Measurements from ENCODE around the gene RAB6B. TPM values are rescaled to one million over a fixed set of nuclear protein-coding genes. Genes with fewer than 3 reads are reported as not detected.

Gene RAB6B
- polyA plus RNA-seq, 1 donor from 2014 or later = 57.5 TPM

DNA sequence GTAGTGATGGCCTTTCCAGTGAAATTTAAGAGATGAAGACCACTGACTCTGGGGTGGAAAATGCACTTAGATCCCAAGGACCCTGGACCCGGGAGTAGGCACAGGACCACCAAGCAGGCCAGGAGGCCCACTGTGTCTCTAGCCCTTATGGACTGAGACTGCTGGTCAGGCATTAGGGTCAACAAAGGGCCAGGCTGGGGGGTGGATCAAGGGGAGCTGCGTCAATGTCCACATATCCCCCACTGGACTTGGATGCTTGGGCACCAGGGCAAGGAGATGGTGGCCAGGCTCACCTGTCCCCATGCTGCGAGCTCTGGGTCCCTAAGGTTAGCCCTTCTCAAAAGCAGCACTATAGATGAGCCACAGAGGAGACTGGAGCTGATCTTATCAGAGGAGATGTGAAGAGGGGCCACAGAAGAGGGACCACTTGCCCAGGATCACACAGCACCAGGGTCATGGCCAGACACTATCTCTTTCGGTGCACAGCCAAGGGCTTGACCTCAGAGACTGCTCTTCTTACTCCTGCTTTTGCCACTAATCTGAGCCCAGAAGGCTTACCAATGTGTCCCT lies 14.7 kb downstream of the RAB6B start (continued):
- TF ChIP-seq EZH2 (IDR thresholded peaks at IDR 0.05; ENCODE audit: borderline replicate concordance, insufficient read depth, low read length, poor library complexity, severe bottlenecking) (no peak), TAF1 (IDR thresholded peaks at IDR 0.05; ENCODE audit: low read depth) (no peak)

- no peak for TF ChIP-seq REST (IDR thresholded peaks at IDR 0.05; ENCODE audit: borderline replicate concordance)
- no peak for TF ChIP-seq SMC3 (conservative IDR thresholded peaks at IDR 0.05; ENCODE audit: poor library complexity)
- no peak for TF ChIP-seq EP300 (conservative IDR thresholded peaks at IDR 0.05; ENCODE audit: poor library complexity, severe bottlenecking)
- H3F3A ChIP-seq (ENCODE audit: insufficient read depth, low read length, poor library complexity, severe bottlenecking) = no peaks in the 10 kb centered on the region
- peaks cover 21% of the 10 kb centered on the region for H3K79me2 ChIP-seq (replicated peaks; ENCODE audit: insufficient read depth, low read length)
- H3K27ac ChIP-seq (ENCODE audit: low read length) = no peak overlapping the region
- no peak overlapping the region for H3K4me3 ChIP-seq (ENCODE audit: low read length)
- no peak overlapping the region for H3K4me2 ChIP-seq (ENCODE audit: low read length)
- H3K36me3 ChIP-seq (ENCODE audit: insufficient read depth, low read length) = peaks cover 7% of the 10 kb centered on the region
- H2AFZ ChIP-seq (ENCODE audit: low read depth, low read length) = no peak overlapping the region
- H3K27me3 ChIP-seq (ENCODE audit: insufficient read depth, low read depth, low read length) = no peaks in the 10 kb centered on the region
- H4K20me1 ChIP-seq (ENCODE audit: insufficient read depth) = no peaks in the 10 kb centered on the region
- no peaks in the 10 kb centered on the region for H3K9me3 ChIP-seq (ENCODE audit: low read length)
- H3K9ac ChIP-seq (ENCODE audit: low read length) = no peak overlapping the region
- no peaks in the 10 kb centered on the region for H3K9me2 ChIP-seq (ENCODE audit: insufficient read depth, low read length)
Measured at GRCh38 chr3:133880287-133880686, 15.4 kb downstream of the RAB6B start.

GRCh38 chr3:133878518-133878917 lies 17.2 kb downstream of the RAB6B start:
- H3K27ac ChIP-seq (ENCODE audit: low read length) = no peak overlapping the region
- peaks cover 27% of the 10 kb centered on the region for H3K79me2 ChIP-seq (replicated peaks; ENCODE audit: insufficient read depth, low read length)
- H3K4me2 ChIP-seq (ENCODE audit: low read length) = no peak overlapping the region
- H3K36me3 ChIP-seq (ENCODE audit: insufficient read depth, low read length) = peaks cover 7% of the 10 kb centered on the region
- H3K9me2 ChIP-seq (ENCODE audit: insufficient read depth, low read length) = no peaks in the 10 kb centered on the region
- H2AFZ ChIP-seq (ENCODE audit: low read depth, low read length) = no peak overlapping the region
- H3K4me3 ChIP-seq (ENCODE audit: low read length) = no peak overlapping the region
- no peaks in the 10 kb centered on the region for H4K20me1 ChIP-seq (ENCODE audit: insufficient read depth)
- no peak overlapping the region for H3K9ac ChIP-seq (ENCODE audit: low read length)
- no peaks in the 10 kb centered on the region for H3K27me3 ChIP-seq (ENCODE audit: insufficient read depth, low read depth, low read length)
- TF ChIP-seq EP300 (conservative IDR thresholded peaks at IDR 0.05; ENCODE audit: poor library complexity, severe bottlenecking) = no peak
- no peaks in the 10 kb centered on the region for H3F3A ChIP-seq (ENCODE audit: insufficient read depth, low read length, poor library complexity, severe bottlenecking)
- no peaks in the 10 kb centered on the region for H3K9me3 ChIP-seq (ENCODE audit: low read length)

DNA sequence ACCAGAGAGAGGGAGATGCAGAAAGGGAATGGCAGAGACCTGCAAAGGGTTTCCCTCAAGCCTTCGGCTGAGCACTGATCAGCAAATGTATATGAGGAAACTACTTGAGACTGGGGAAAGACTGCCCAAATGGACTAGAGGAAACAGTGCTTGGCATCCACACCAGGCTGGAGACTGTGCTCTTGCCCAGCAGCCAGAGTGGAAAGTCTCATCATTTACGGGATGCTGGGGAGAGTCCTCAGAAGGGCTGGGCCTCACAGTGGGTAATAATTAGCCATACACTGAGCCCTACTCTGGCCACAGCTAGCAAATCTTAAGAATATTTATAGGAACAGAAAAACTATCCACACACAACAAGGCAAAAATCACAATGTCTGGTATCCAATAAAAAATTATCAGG lies 18.5 kb downstream of the RAB6B start:
- no peak overlapping the region for H3K4me3 ChIP-seq (ENCODE audit: low read length)
- no peak for TF ChIP-seq TAF1 (IDR thresholded peaks at IDR 0.05; ENCODE audit: low read depth)
- TF ChIP-seq POLR2AphosphoS5 (IDR thresholded peaks at IDR 0.05) = no peak
- TF ChIP-seq SMC3 (conservative IDR thresholded peaks at IDR 0.05; ENCODE audit: poor library complexity) = no peak
- no peak for TF ChIP-seq REST (IDR thresholded peaks at IDR 0.05; ENCODE audit: borderline replicate concordance)
- TF ChIP-seq EP300 (conservative IDR thresholded peaks at IDR 0.05; ENCODE audit: poor library complexity, severe bottlenecking) = no peak
- TF ChIP-seq RAD21 (conservative IDR thresholded peaks at IDR 0.05) = no peak
- TF ChIP-seq EZH2 (IDR thresholded peaks at IDR 0.05; ENCODE audit: borderline replicate concordance, insufficient read depth, low read length, poor library complexity, severe bottlenecking) = no peak
- TF ChIP-seq CTCF (IDR thresholded peaks at IDR 0.05; ENCODE audit: poor library complexity, severe bottlenecking) = no peak
- TF ChIP-seq MXI1 (conservative IDR thresholded peaks at IDR 0.05; ENCODE audit: poor library complexity, severe bottlenecking) = no peak

More for the DNA sequence above, 18.5 kb downstream of the RAB6B start:
- no peak overlapping the region for H3K27ac ChIP-seq (ENCODE audit: low read length)
- H3K9me3 ChIP-seq (ENCODE audit: low read length) = no peaks in the 10 kb centered on the region
- peaks cover 2% of the 10 kb centered on the region for H3K36me3 ChIP-seq (ENCODE audit: insufficient read depth, low read length)
- peaks cover 27% of the 10 kb centered on the region for H3K79me2 ChIP-seq (replicated peaks; ENCODE audit: insufficient read depth, low read length)
- H2AFZ ChIP-seq (ENCODE audit: low read depth, low read length) = no peak overlapping the region
- H3K4me2 ChIP-seq (ENCODE audit: low read length) = no peak overlapping the region
- no peak overlapping the region for H3K9ac ChIP-seq (ENCODE audit: low read length)
- H4K20me1 ChIP-seq (ENCODE audit: insufficient read depth) = no peaks in the 10 kb centered on the region
- H3K27me3 ChIP-seq (ENCODE audit: insufficient read depth, low read depth, low read length) = no peaks in the 10 kb centered on the region
- H3F3A ChIP-seq (ENCODE audit: insufficient read depth, low read length, poor library complexity, severe bottlenecking) = no peaks in the 10 kb centered on the region
- H3K9me2 ChIP-seq (ENCODE audit: insufficient read depth, low read length) = no peaks in the 10 kb centered on the region
